AG04450 (cell line): ENCODE results near the gene CD34. TPM values are rescaled to one million over a fixed set of nuclear protein-coding genes. Genes with fewer than 3 reads are reported as not detected.

ENCODE experiments used
- CTCF ChIA-PET: fragments of 300-600, 350-600 bp; formaldehyde crosslinking; extraction: SDS; loops from one replicate; lab custom pipeline; 2022; ENCODE audit warnings: antibody characterized with exemption, inconsistent platforms; lab: Charles Lee
- POLR2A ChIA-PET: fragments of 350-600 bp; formaldehyde crosslinking; extraction: SDS; loops from one replicate; lab custom pipeline; 2021; ENCODE audit warnings: antibody characterized with exemption, inconsistent platforms; lab: Yijun Ruan, JAX
- DNase-seq: peaks from one replicate; pipeline ENCODE4 v3.0.0-alpha.2; 2011; ENCODE audit warnings: low read depth, low spot score
- H3K27ac ChIP-seq: one replicate; pipeline ENCODE4 v1.5.1; 2012; ENCODE audit warnings: low read depth, low read length, control low read depth
- H3K27me3 ChIP-seq: one replicate; pipeline ENCODE4 v1.6.0; 2012; ENCODE audit warnings: low read length; ENCODE audit not compliant: control insufficient read depth, insufficient read depth
- H3K4me3 ChIP-seq: 2 replicates; pipeline ENCODE4 v1.5.1; 2011; ENCODE audit warnings: mild to moderate bottlenecking, low read depth, low read length, control low read depth
- H3K9me3 ChIP-seq: 2 replicates; pipeline ENCODE4 v1.5.1; 2012; ENCODE audit warnings: low read length; ENCODE audit not compliant: control insufficient read depth, insufficient read depth
- CTCF ChIP-seq: IDR thresholded peaks from 2 replicates; pipeline ENCODE4 v1.5.1; 2011; ENCODE audit warnings: low read depth, low read length, control low read depth, inconsistent platforms
- polyA plus RNA-seq: library from polyadenylated mRNA; depleted of rRNA; stranded (reverse); fragments of >200 nt; gene quantifications from 2 replicates; pipeline ENCODE4 v1.2.3, GENCODE V29; 2011

The CD34 gene
- polyA plus RNA-seq, 1 experiment = 0.14 TPM

- CTCF ChIA-PET = interaction anchor here (0.9 to 2.4 kb wide), 3 partner anchors 35 to 52 kb away, joined by 3 to 9 read pairs (median 4); no protein-coding TSS in a partner anchor
- DNase-seq = no peak
- no peak for TF ChIP-seq CTCF
- H3K4me3 ChIP-seq = no peak overlapping the region
- POLR2A ChIA-PET = no interaction called here
- H3K27me3 ChIP-seq = peaks cover 30% of the 10 kb centered on the region
- H3K27ac ChIP-seq = no peak overlapping the region
- no peaks in the 10 kb centered on the region for H3K9me3 ChIP-seq
Measured at GRCh38 chr1:207920444-207921021, 9.6 kb upstream of the CD34 start.

- DNase-seq = no peak
Measured at GRCh38 chr1:207919523-207920170, 8.7 kb upstream of the CD34 start.

DNA sequence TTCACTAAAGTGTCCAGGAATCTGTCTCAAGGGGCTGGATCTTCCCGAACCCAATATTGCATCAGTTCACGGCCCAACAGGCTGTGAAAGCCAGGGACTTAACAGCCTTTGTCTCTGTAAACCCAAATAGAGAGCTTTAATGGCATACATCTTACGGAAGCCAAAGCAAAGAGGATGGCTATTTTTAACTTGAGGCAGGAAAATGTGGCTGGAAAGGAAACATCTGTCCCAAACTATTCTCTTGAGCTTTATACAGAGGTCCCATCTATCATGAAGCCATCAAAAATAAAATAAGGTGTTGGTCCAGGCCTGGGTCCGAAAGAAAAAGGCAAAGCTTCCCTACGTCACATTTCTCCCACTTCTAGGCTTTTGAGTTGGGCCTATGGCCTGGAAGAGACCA is 7.7 kb upstream of the CD34 start:
- POLR2A ChIA-PET = no interaction called here
- peaks cover 22% of the 10 kb centered on the region for H3K27me3 ChIP-seq
- H3K4me3 ChIP-seq = no peak overlapping the region
- no peak overlapping the region for H3K27ac ChIP-seq
- no peak for DNase-seq
- H3K9me3 ChIP-seq = no peaks in the 10 kb centered on the region
- CTCF ChIA-PET = interaction anchor here (0.6 to 2.0 kb wide), 2 partner anchors 32 to 44 kb away, joined by 3 to 5 read pairs; no protein-coding TSS in a partner anchor
- no peak for TF ChIP-seq CTCF

More at GRCh38 chr1:207919523-207920170, 8.7 kb upstream of the CD34 start:
- H3K9me3 ChIP-seq = no peaks in the 10 kb centered on the region
- ChIA-PET POLR2A (no interaction called here), CTCF (interaction anchor here (0.9 to 2.4 kb wide), 4 partner anchors 34 to 51 kb away, joined by 3 to 9 read pairs (median 4); no protein-coding TSS in a partner anchor)
- peaks cover 25% of the 10 kb centered on the region for H3K27me3 ChIP-seq
- no peak overlapping the region for H3K4me3 ChIP-seq
- TF ChIP-seq CTCF = no peak
- no peak overlapping the region for H3K27ac ChIP-seq

- CTCF ChIA-PET = interaction anchor here (0.6 to 2.0 kb wide), 2 partner anchors 32 to 45 kb away, joined by 3 to 5 read pairs; no protein-coding TSS in a partner anchor
Measured at GRCh38 chr1:207918011-207918410, 7.1 kb upstream of the CD34 start.

More at GRCh38 chr1:207918011-207918410, 7.1 kb upstream of the CD34 start:
- H3K27ac ChIP-seq = no peak overlapping the region
- peaks cover 24% of the 10 kb centered on the region for H3K27me3 ChIP-seq
- TF ChIP-seq CTCF = no peak
- POLR2A ChIA-PET = no interaction called here
- H3K9me3 ChIP-seq = no peaks in the 10 kb centered on the region
- no peak overlapping the region for H3K4me3 ChIP-seq
- DNase-seq = no peak
